ENCODE measurements around the gene WDSUB1. TPM values are rescaled to one million over a fixed set of nuclear protein-coding genes. Genes with fewer than 3 reads are reported as not detected.

WDSUB1 gene, protein sequence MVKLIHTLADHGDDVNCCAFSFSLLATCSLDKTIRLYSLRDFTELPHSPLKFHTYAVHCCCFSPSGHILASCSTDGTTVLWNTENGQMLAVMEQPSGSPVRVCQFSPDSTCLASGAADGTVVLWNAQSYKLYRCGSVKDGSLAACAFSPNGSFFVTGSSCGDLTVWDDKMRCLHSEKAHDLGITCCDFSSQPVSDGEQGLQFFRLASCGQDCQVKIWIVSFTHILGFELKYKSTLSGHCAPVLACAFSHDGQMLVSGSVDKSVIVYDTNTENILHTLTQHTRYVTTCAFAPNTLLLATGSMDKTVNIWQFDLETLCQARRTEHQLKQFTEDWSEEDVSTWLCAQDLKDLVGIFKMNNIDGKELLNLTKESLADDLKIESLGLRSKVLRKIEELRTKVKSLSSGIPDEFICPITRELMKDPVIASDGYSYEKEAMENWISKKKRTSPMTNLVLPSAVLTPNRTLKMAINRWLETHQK
- 5.4 TPM for total RNA-seq
- 17.0 TPM for polyA plus RNA-seq
- long read RNA-seq, donor 1: 0 reads
- long read RNA-seq, donor 2, partial matches to known transcripts: 0 of 4 reads
- long read RNA-seq, donor 2, other reads (novel, unspliced or antisense): 0 of 4 reads
- long read RNA-seq, donor 3, partial matches to known transcripts: 0 of 2 reads
- long read RNA-seq, donor 3, other reads (novel, unspliced or antisense): 0 of 2 reads
- long read RNA-seq, donor 4: 0 reads
- long read RNA-seq, donor 5, partial matches to known transcripts: 0 of 2 reads
- long read RNA-seq, donor 5, other reads (novel, unspliced or antisense): 0 of 2 reads
- long read RNA-seq, donor 6, partial matches to known transcripts: 0 of 3 reads
- long read RNA-seq, donor 6, other reads (novel, unspliced or antisense): 0 of 3 reads
- long read RNA-seq, donor 7, partial matches to known transcripts: 0 of 2 reads
- long read RNA-seq, donor 7, other reads (novel, unspliced or antisense): 0 of 2 reads
- long read RNA-seq, donor 8, partial matches to known transcripts: 0 of 1 reads
- long read RNA-seq, donor 8, other reads (novel, unspliced or antisense): 0 of 1 reads
- long read RNA-seq, donor 9, partial matches to known transcripts: 0 of 1 reads
- long read RNA-seq, donor 9, other reads (novel, unspliced or antisense): 0 of 1 reads
- long read RNA-seq, donor 10, partial matches to known transcripts: 0 of 2 reads
- long read RNA-seq, donor 10, other reads (novel, unspliced or antisense): 0 of 2 reads

GRCh38 chr2:159285929-159286708 lies at the start of gene WDSUB1:
WDSUB1 (minus strand) TSS chr2:159286703; CDS start chr2:159283069, 3,634 bp downstream.
- peak within 1 kb of the TSS; percentile 79 to 97 for H3K27ac ChIP-seq (ENCODE audit: low read depth in 1 of 2, low read length in 1 of 2)
- H3K27me3 ChIP-seq (ENCODE audit: control insufficient read depth in 2 of 2, insufficient read depth in 1 of 2, low read length in 1 of 2): peaks cover 0 to 5% of the 10 kb centered on the region in 2 donors
- peak in 3 of 9 donors; percentile 10 to 21 (median 15) for DNase-seq (ENCODE audit: low read depth in 6 of 9, low spot score in 9 of 9)
- WGBS: 3% methylated on average over 64 of the region's 64 CpGs
- peaks cover 0 to 3% of the 10 kb centered on the region in 2 donors for H3K9me3 ChIP-seq (ENCODE audit: control insufficient read depth in 2 of 2, insufficient read depth in 1 of 2, low read length in 1 of 2)
- peaks cover 4 to 5% of the 10 kb centered on the region in 2 donors for H3K36me3 ChIP-seq (ENCODE audit: control insufficient read depth in 2 of 2, insufficient read depth in 2 of 2, low read length in 1 of 2)
- peaks cover 18 to 23% of the 10 kb centered on the region in 2 donors for H3K4me1 ChIP-seq (ENCODE audit: control insufficient read depth in 2 of 2, insufficient read depth in 2 of 2, low read length in 2 of 2)
- H3K4me3 ChIP-seq (ENCODE audit: low read length in 2 of 2): peak within 1 kb of the TSS; percentile 63 to 79

- Histone ChIP-seq H3K27ac (ENCODE audit: low read depth in 1 of 2, low read length in 1 of 2) (no peak overlapping the region), H3K27me3 (ENCODE audit: control insufficient read depth in 2 of 2, insufficient read depth in 1 of 2, low read length in 1 of 2) (no peaks in the 10 kb centered on the region), H3K4me1 (ENCODE audit: control insufficient read depth in 2 of 2, insufficient read depth in 2 of 2, low read length in 2 of 2) (no peaks in the 10 kb centered on the region), H3K36me3 (ENCODE audit: control insufficient read depth in 2 of 2, insufficient read depth in 2 of 2, low read length in 1 of 2) (peaks cover 10 to 16% of the 10 kb centered on the region in 2 donors), H3K4me3 (ENCODE audit: low read length in 2 of 2) (no peak overlapping the region), H3K9me3 (ENCODE audit: control insufficient read depth in 2 of 2, insufficient read depth in 1 of 2, low read length in 1 of 2) (no peaks in the 10 kb centered on the region)
- WGBS: 98% methylated on average over 5 of the region's 5 CpGs
- DNase-seq (ENCODE audit: low read depth in 6 of 9, low spot score in 9 of 9): no peak
Observed at GRCh38 chr2:159326569-159327255, 40.2 kb upstream of the WDSUB1 start.

GRCh38 chr2:159322419-159322818 lies 35.9 kb upstream of the WDSUB1 start:
- Histone ChIP-seq H3K27me3 (ENCODE audit: control insufficient read depth in 2 of 2, insufficient read depth in 1 of 2, low read length in 1 of 2) (no peaks in the 10 kb centered on the region), H3K9me3 (ENCODE audit: control insufficient read depth in 2 of 2, insufficient read depth in 1 of 2, low read length in 1 of 2) (no peaks in the 10 kb centered on the region), H3K36me3 (ENCODE audit: control insufficient read depth in 2 of 2, insufficient read depth in 2 of 2, low read length in 1 of 2) (peaks cover 0 to 12% of the 10 kb centered on the region in 2 donors), H3K4me1 (ENCODE audit: control insufficient read depth in 2 of 2, insufficient read depth in 2 of 2, low read length in 2 of 2) (no peaks in the 10 kb centered on the region), H3K27ac (ENCODE audit: low read depth in 1 of 2, low read length in 1 of 2) (no peak overlapping the region), H3K4me3 (ENCODE audit: low read length in 2 of 2) (no peak overlapping the region)
- no peak for DNase-seq (ENCODE audit: low read depth in 6 of 9, low spot score in 9 of 9)

GRCh38 chr2:159317392-159318088 lies 31.0 kb upstream of the WDSUB1 start:
- Histone ChIP-seq H3K9me3 (ENCODE audit: control insufficient read depth in 2 of 2, insufficient read depth in 1 of 2, low read length in 1 of 2) (no peaks in the 10 kb centered on the region), H3K4me3 (ENCODE audit: low read length in 2 of 2) (no peak overlapping the region), H3K27me3 (ENCODE audit: control insufficient read depth in 2 of 2, insufficient read depth in 1 of 2, low read length in 1 of 2) (no peaks in the 10 kb centered on the region), H3K4me1 (ENCODE audit: control insufficient read depth in 2 of 2, insufficient read depth in 2 of 2, low read length in 2 of 2) (no peaks in the 10 kb centered on the region), H3K27ac (ENCODE audit: low read depth in 1 of 2, low read length in 1 of 2) (no peak overlapping the region), H3K36me3 (ENCODE audit: control insufficient read depth in 2 of 2, insufficient read depth in 2 of 2, low read length in 1 of 2) (peaks cover 3 to 17% of the 10 kb centered on the region in 2 donors)
- DNase-seq (ENCODE audit: low read depth in 6 of 9, low spot score in 9 of 9): no peak
- WGBS: 97% methylated on average over 3 of the region's 3 CpGs

DNA sequence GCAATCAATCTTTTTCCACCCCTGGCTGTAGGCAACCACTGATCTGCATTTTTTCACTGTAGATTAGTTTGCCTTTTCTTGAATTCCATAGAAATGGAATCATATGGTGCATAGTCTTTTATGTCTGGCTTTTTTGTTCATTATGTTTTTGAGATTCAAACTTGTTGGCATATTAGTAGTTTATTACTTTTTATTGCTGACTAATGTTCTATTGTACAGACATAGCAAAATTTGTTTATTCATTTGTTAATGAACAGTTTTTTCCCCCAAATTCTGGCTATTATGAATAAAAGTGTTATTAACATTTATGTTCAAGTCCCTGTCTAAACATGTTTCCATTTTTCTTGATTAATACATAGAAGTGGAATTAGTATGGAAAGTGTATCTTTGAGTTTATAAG lies 21.4 kb upstream of the WDSUB1 start:
- Histone ChIP-seq H3K36me3 (ENCODE audit: control insufficient read depth in 2 of 2, insufficient read depth in 2 of 2, low read length in 1 of 2) (no peaks in the 10 kb centered on the region), H3K9me3 (ENCODE audit: control insufficient read depth in 2 of 2, insufficient read depth in 1 of 2, low read length in 1 of 2) (no peaks in the 10 kb centered on the region), H3K4me3 (ENCODE audit: low read length in 2 of 2) (no peak overlapping the region), H3K4me1 (ENCODE audit: control insufficient read depth in 2 of 2, insufficient read depth in 2 of 2, low read length in 2 of 2) (no peaks in the 10 kb centered on the region), H3K27me3 (ENCODE audit: control insufficient read depth in 2 of 2, insufficient read depth in 1 of 2, low read length in 1 of 2) (no peaks in the 10 kb centered on the region), H3K27ac (ENCODE audit: low read depth in 1 of 2, low read length in 1 of 2) (no peak overlapping the region)
- no peak for DNase-seq (ENCODE audit: low read depth in 6 of 9, low spot score in 9 of 9)

GRCh38 chr2:159300586-159300985 lies 14.1 kb upstream of the WDSUB1 start:
- Histone ChIP-seq H3K9me3 (ENCODE audit: control insufficient read depth in 2 of 2, insufficient read depth in 1 of 2, low read length in 1 of 2) (no peaks in the 10 kb centered on the region), H3K36me3 (ENCODE audit: control insufficient read depth in 2 of 2, insufficient read depth in 2 of 2, low read length in 1 of 2) (no peaks in the 10 kb centered on the region), H3K27ac (ENCODE audit: low read depth in 1 of 2, low read length in 1 of 2) (no peak overlapping the region), H3K27me3 (ENCODE audit: control insufficient read depth in 2 of 2, insufficient read depth in 1 of 2, low read length in 1 of 2) (no peaks in the 10 kb centered on the region), H3K4me3 (ENCODE audit: low read length in 2 of 2) (no peak overlapping the region), H3K4me1 (ENCODE audit: control insufficient read depth in 2 of 2, insufficient read depth in 2 of 2, low read length in 2 of 2) (no peaks in the 10 kb centered on the region)
- 97% methylated on average over 3 of the region's 3 CpGs for WGBS
- DNase-seq (ENCODE audit: low read depth in 6 of 9, low spot score in 9 of 9): no peak

- Histone ChIP-seq H3K27me3 (ENCODE audit: control insufficient read depth in 2 of 2, insufficient read depth in 1 of 2, low read length in 1 of 2) (no peaks in the 10 kb centered on the region), H3K9me3 (ENCODE audit: control insufficient read depth in 2 of 2, insufficient read depth in 1 of 2, low read length in 1 of 2) (no peaks in the 10 kb centered on the region), H3K27ac (ENCODE audit: low read depth in 1 of 2, low read length in 1 of 2) (no peak overlapping the region), H3K4me1 (ENCODE audit: control insufficient read depth in 2 of 2, insufficient read depth in 2 of 2, low read length in 2 of 2) (no peaks in the 10 kb centered on the region), H3K4me3 (ENCODE audit: low read length in 2 of 2) (no peak overlapping the region), H3K36me3 (ENCODE audit: control insufficient read depth in 2 of 2, insufficient read depth in 2 of 2, low read length in 1 of 2) (no peaks in the 10 kb centered on the region)
- no peak for DNase-seq (ENCODE audit: low read depth in 6 of 9, low spot score in 9 of 9)
Observed at GRCh38 chr2:159298967-159299366, 12.5 kb upstream of the WDSUB1 start.

Measured in thymus (tissue), 14 donors.